ENCODE measurements around the gene VASH2.

- TF ChIP-seq CTCF (IDR thresholded peaks at IDR 0.05) = no peak
- TF ChIP-seq POLR2A (IDR thresholded peaks at IDR 0.05) = no peak
These were observed 64.3 kb downstream of the VASH2 start for GRCh38 chr1:213014642-213015041.

Measured in adrenal gland (tissue), 5 donors.